NB4 (cell line): Measurements from ENCODE around the gene ACIN1.

Experiments
- CTCF ChIP-seq: IDR thresholded peaks from one replicate; pipeline ENCODE4 v1.5.1; 2012; ENCODE audit warnings: low read depth, low read length
- POLR2A ChIP-seq: IDR thresholded peaks from 2 replicates; pipeline ENCODE4 v1.6.1; 2011; ENCODE audit warnings: mild to moderate bottlenecking; ENCODE audit not compliant: insufficient read length; ENCODE audit errors: extremely low read depth

GRCh38 chr14:23104070-23104590 is 9.2 kb upstream of the ACIN1 start:
- TF ChIP-seq CTCF (no peak), POLR2A (no peak)
